ENCODE results near the gene CALHM3.

DNA sequence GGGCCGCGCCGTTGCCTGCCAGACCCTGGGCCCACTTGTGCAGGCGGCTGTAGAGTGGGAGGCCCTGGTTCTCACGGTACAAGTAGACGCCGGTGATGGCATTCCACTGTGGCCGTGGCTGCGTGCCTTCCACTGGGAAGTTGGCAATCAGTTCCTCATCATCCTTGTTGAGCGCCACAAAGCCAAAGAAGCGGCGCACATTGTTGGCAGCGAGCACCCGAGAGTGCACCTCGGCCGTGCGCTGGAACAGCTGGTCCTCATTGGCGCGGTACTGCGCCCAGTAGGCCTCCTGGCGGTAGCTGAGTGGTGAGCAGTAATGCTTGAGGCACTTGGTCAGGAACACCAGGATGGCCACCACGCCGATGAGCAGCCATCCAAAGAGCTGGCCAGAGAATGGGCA, 31.9 kb downstream of the CALHM3 start:
- TF ChIP-seq, protein P1, sequence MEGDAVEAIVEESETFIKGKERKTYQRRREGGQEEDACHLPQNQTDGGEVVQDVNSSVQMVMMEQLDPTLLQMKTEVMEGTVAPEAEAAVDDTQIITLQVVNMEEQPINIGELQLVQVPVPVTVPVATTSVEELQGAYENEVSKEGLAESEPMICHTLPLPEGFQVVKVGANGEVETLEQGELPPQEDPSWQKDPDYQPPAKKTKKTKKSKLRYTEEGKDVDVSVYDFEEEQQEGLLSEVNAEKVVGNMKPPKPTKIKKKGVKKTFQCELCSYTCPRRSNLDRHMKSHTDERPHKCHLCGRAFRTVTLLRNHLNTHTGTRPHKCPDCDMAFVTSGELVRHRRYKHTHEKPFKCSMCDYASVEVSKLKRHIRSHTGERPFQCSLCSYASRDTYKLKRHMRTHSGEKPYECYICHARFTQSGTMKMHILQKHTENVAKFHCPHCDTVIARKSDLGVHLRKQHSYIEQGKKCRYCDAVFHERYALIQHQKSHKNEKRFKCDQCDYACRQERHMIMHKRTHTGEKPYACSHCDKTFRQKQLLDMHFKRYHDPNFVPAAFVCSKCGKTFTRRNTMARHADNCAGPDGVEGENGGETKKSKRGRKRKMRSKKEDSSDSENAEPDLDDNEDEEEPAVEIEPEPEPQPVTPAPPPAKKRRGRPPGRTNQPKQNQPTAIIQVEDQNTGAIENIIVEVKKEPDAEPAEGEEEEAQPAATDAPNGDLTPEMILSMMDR (conservative IDR thresholded peaks at IDR 0.05; ENCODE audit: low read depth in 2 of 2) = no peak
- TF ChIP-seq, protein P2, sequence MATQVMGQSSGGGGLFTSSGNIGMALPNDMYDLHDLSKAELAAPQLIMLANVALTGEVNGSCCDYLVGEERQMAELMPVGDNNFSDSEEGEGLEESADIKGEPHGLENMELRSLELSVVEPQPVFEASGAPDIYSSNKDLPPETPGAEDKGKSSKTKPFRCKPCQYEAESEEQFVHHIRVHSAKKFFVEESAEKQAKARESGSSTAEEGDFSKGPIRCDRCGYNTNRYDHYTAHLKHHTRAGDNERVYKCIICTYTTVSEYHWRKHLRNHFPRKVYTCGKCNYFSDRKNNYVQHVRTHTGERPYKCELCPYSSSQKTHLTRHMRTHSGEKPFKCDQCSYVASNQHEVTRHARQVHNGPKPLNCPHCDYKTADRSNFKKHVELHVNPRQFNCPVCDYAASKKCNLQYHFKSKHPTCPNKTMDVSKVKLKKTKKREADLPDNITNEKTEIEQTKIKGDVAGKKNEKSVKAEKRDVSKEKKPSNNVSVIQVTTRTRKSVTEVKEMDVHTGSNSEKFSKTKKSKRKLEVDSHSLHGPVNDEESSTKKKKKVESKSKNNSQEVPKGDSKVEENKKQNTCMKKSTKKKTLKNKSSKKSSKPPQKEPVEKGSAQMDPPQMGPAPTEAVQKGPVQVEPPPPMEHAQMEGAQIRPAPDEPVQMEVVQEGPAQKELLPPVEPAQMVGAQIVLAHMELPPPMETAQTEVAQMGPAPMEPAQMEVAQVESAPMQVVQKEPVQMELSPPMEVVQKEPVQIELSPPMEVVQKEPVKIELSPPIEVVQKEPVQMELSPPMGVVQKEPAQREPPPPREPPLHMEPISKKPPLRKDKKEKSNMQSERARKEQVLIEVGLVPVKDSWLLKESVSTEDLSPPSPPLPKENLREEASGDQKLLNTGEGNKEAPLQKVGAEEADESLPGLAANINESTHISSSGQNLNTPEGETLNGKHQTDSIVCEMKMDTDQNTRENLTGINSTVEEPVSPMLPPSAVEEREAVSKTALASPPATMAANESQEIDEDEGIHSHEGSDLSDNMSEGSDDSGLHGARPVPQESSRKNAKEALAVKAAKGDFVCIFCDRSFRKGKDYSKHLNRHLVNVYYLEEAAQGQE (IDR thresholded peaks at IDR 0.05; ENCODE audit: unreplicated experiment) = no peak
- no peak for TF ChIP-seq EZH2 (IDR thresholded peaks at IDR 0.05; ENCODE audit: low read depth, unreplicated experiment)
- no peak for TF ChIP-seq POLR2AphosphoS5 (IDR thresholded peaks at IDR 0.05; ENCODE audit: low read depth)
- no peak for TF ChIP-seq EZH2phosphoT487 (IDR thresholded peaks at IDR 0.05; ENCODE audit: unreplicated experiment)
- no peak for TF ChIP-seq CREB1 (CRISPR knock-in tag; IDR thresholded peaks at IDR 0.05; ENCODE audit: low read depth)
- no peak for TF ChIP-seq ZNF114 (CRISPR knock-in tag; IDR thresholded peaks at IDR 0.05)
- TF ChIP-seq ZNF331 (CRISPR knock-in tag; IDR thresholded peaks at IDR 0.05; ENCODE audit: low read depth) = no peak
- TF ChIP-seq, protein P3, sequence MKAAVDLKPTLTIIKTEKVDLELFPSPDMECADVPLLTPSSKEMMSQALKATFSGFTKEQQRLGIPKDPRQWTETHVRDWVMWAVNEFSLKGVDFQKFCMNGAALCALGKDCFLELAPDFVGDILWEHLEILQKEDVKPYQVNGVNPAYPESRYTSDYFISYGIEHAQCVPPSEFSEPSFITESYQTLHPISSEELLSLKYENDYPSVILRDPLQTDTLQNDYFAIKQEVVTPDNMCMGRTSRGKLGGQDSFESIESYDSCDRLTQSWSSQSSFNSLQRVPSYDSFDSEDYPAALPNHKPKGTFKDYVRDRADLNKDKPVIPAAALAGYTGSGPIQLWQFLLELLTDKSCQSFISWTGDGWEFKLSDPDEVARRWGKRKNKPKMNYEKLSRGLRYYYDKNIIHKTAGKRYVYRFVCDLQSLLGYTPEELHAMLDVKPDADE (IDR thresholded peaks at IDR 0.05) = no peak
- TF ChIP-seq STAT1 (IDR thresholded peaks at IDR 0.05; ENCODE audit: unreplicated experiment) = no peak
- no peak for TF ChIP-seq JUNB (IDR thresholded peaks at IDR 0.05; ENCODE audit: unreplicated experiment)
- TF ChIP-seq, protein P4, sequence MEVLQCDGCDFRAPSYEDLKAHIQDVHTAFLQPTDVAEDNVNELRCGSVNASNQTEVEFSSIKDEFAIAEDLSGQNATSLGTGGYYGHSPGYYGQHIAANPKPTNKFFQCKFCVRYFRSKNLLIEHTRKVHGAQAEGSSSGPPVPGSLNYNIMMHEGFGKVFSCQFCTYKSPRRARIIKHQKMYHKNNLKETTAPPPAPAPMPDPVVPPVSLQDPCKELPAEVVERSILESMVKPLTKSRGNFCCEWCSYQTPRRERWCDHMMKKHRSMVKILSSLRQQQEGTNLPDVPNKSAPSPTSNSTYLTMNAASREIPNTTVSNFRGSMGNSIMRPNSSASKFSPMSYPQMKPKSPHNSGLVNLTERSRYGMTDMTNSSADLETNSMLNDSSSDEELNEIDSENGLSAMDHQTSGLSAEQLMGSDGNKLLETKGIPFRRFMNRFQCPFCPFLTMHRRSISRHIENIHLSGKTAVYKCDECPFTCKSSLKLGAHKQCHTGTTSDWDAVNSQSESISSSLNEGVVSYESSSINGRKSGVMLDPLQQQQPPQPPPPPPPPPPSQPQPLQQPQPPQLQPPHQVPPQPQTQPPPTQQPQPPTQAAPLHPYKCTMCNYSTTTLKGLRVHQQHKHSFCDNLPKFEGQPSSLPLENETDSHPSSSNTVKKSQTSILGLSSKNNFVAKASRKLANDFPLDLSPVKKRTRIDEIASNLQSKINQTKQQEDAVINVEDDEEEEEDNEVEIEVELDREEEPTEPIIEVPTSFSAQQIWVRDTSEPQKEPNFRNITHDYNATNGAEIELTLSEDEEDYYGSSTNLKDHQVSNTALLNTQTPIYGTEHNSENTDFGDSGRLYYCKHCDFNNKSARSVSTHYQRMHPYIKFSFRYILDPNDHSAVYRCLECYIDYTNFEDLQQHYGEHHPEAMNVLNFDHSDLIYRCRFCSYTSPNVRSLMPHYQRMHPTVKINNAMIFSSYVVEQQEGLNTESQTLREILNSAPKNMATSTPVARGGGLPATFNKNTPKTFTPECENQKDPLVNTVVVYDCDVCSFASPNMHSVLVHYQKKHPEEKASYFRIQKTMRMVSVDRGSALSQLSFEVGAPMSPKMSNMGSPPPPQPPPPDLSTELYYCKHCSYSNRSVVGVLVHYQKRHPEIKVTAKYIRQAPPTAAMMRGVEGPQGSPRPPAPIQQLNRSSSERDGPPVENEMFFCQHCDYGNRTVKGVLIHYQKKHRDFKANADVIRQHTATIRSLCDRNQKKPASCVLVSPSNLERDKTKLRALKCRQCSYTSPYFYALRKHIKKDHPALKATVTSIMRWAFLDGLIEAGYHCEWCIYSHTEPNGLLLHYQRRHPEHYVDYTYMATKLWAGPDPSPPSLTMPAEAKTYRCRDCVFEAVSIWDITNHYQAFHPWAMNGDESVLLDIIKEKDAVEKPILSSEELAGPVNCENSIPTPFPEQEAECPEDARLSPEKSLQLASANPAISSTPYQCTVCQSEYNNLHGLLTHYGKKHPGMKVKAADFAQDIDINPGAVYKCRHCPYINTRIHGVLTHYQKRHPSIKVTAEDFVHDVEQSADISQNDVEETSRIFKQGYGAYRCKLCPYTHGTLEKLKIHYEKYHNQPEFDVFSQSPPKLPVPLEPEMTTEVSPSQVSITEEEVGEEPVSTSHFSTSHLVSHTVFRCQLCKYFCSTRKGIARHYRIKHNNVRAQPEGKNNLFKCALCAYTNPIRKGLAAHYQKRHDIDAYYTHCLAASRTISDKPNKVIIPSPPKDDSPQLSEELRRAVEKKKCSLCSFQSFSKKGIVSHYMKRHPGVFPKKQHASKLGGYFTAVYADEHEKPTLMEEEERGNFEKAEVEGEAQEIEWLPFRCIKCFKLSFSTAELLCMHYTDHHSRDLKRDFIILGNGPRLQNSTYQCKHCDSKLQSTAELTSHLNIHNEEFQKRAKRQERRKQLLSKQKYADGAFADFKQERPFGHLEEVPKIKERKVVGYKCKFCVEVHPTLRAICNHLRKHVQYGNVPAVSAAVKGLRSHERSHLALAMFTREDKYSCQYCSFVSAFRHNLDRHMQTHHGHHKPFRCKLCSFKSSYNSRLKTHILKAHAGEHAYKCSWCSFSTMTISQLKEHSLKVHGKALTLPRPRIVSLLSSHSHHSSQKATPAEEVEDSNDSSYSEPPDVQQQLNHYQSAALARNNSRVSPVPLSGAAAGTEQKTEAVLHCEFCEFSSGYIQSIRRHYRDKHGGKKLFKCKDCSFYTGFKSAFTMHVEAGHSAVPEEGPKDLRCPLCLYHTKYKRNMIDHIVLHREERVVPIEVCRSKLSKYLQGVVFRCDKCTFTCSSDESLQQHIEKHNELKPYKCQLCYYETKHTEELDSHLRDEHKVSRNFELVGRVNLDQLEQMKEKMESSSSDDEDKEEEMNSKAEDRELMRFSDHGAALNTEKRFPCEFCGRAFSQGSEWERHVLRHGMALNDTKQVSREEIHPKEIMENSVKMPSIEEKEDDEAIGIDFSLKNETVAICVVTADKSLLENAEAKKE (CRISPR knock-in tag; IDR thresholded peaks at IDR 0.05) = no peak

Data from GM23338 (cell line).